ENCODE measurements around the gene DZIP1.
"Not testable (repeated sequence)": the region's sequence is repeated elsewhere in the genome, so short reads cannot be mapped to it uniquely, and the experiment has no call there.

DZIP1 gene

GRCh38 chr13:95644601-95645052 is at the start of gene DZIP1:
TSS of gene DZIP1 (minus strand) at chr13:95644706. CDS start at chr13:95642029, 2,677 bp downstream.
- peak in 1 of 2 experiments; percentile 54 for DNase-seq

- not testable (repeated sequence) for DNase-seq
These were observed 46.5 kb upstream of the DZIP1 start for GRCh38 chr13:95690986-95691385.

- DNase-seq = no peak
These were observed 45.0 kb upstream of the DZIP1 start for GRCh38 chr13:95689582-95689926.

GRCh38 chr13:95684960-95685359 is 40.5 kb upstream of the DZIP1 start:
- not testable (repeated sequence) for DNase-seq

GRCh38 chr13:95684418-95684817 is 39.9 kb upstream of the DZIP1 start:
- DNase-seq = no peak

GRCh38 chr13:95679722-95680121 is 35.2 kb upstream of the DZIP1 start:
- no peak for DNase-seq

GRCh38 chr13:95678967-95679366 is 34.5 kb upstream of the DZIP1 start:
- no peak for DNase-seq

GRCh38 chr13:95677564-95678266 is 33.2 kb upstream of the DZIP1 start:
- DNase-seq = no peak

GRCh38 chr13:95676762-95677563 is 32.5 kb upstream of the DZIP1 start, which contains the start of gene DNAJC3:
TSS of gene DNAJC3 (plus strand) at chr13:95677139. CDS start at chr13:95677256, 117 bp downstream.
- DNase-seq = peak; percentile 97 to 98

- DNase-seq = peak; percentile 37 to 38
These were observed 31.7 kb upstream of the DZIP1 start for GRCh38 chr13:95676105-95676761.

- DNase-seq = no peak
These were observed 27.1 kb upstream of the DZIP1 start for GRCh38 chr13:95671597-95671996.

- DNase-seq = not testable (repeated sequence)
These were observed 22.7 kb upstream of the DZIP1 start for GRCh38 chr13:95667235-95667634.

GRCh38 chr13:95660981-95661581 is 16.6 kb upstream of the DZIP1 start:
- DNase-seq = no peak

- DNase-seq = no peak
These were observed 15.0 kb upstream of the DZIP1 start for GRCh38 chr13:95659500-95659899.

GRCh38 chr13:95656386-95657015 is 12.0 kb upstream of the DZIP1 start:
- DNase-seq = no peak

GRCh38 chr13:95652821-95653220 is 8.3 kb upstream of the DZIP1 start:
- DNase-seq = no peak

GRCh38 chr13:95652244-95652764 is 7.8 kb upstream of the DZIP1 start:
- no peak for DNase-seq

- no peak for DNase-seq
These were observed 6.2 kb upstream of the DZIP1 start for GRCh38 chr13:95650696-95651095.

- DNase-seq = no peak
These were observed 2.8 kb upstream of the DZIP1 start for GRCh38 chr13:95647321-95647720.

- DNase-seq = peak; percentile 38 to 41
These were observed 439 bp downstream of the DZIP1 start for GRCh38 chr13:95643936-95644598.

- no peak for DNase-seq
These were observed 953 bp downstream of the DZIP1 start for GRCh38 chr13:95643571-95643935.

GRCh38 chr13:95642999-95643398 is 1.5 kb downstream of the DZIP1 start:
- no peak for DNase-seq

All from activated T-cell treated with anti-CD3 and anti-CD28 coated beads, Interleukin-2, amount 50 U/mL, for 48 hours (primary cell).